ENCODE data around the gene NT5DC2.

The NT5DC2 gene

DNA sequence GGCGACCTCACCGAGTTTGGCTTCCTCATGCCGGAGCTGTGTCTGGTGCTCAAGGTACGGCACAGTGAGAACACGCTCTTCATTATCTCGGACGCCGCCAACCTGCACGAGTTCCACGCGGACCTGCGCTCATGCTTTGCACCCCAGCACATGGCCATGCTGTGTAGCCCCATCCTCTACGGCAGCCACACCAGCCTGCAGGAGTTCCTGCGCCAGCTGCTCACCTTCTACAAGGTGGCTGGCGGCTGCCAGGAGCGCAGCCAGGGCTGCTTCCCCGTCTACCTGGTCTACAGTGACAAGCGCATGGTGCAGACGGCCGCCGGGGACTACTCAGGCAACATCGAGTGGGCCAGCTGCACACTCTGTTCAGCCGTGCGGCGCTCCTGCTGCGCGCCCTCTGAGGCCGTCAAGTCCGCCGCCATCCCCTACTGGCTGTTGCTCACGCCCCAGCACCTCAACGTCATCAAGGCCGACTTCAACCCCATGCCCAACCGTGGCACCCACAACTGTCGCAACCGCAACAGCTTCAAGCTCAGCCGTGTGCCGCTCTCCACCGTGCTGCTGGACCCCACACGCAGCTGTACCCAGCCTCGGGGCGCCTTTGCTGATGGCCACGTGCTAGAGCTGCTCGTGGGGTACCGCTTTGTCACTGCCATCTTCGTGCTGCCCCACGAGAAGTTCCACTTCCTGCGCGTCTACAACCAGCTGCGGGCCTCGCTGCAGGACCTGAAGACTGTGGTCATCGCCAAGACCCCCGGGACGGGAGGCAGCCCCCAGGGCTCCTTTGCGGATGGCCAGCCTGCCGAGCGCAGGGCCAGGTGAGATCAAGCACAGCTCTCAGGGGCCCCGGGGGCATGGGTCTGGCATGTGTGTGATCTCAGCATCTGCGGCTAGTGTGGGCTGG, 45.6 kb downstream of the NT5DC2 start:
- Histone ChIP-seq H3K27ac (ENCODE audit: low read length) (no peak overlapping the region), H3K36me3 (ENCODE audit: insufficient read depth, low read depth, low read length) (peaks cover 84% of the 10 kb centered on the region), H3K4me1 (ENCODE audit: insufficient read depth, low read length) (no peaks in the 10 kb centered on the region), H3K9me3 (ENCODE audit: insufficient read depth, low read depth, low read length) (no peaks in the 10 kb centered on the region), H3K27me3 (ENCODE audit: insufficient read depth, low read length) (no peaks in the 10 kb centered on the region), H3K9ac (ENCODE audit: low read depth, low read length) (no peak overlapping the region), H3K4me3 (ENCODE audit: low read length) (no peak overlapping the region)

DNA sequence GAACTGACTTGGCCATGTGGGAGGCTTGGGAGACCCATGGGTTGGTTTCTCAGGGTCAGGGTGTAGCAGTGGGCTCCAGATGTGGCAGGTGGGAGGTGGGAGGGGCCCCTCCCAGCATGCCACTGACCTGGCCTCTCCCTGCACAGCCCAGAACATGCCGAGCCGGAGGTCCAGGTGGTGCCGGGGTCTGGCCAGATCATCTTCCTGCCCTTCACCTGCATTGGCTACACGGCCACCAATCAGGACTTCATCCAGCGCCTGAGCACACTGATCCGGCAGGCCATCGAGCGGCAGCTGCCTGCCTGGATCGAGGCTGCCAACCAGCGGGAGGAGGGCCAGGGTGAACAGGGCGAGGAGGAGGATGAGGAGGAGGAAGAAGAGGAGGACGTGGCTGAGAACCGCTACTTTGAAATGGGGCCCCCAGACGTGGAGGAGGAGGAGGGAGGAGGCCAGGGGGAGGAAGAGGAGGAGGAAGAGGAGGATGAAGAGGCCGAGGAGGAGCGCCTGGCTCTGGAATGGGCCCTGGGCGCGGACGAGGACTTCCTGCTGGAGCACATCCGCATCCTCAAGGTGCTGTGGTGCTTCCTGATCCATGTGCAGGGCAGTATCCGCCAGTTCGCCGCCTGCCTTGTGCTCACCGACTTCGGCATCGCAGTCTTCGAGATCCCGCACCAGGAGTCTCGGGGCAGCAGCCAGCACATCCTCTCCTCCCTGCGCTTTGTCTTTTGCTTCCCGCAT, 46.4 kb downstream of the NT5DC2 start:
- H3K4me1 ChIP-seq (ENCODE audit: insufficient read depth, low read length): no peaks in the 10 kb centered on the region

GRCh38 chr3:52484680-52485461, 48.8 kb downstream of the NT5DC2 start:
- Histone ChIP-seq H3K27ac (ENCODE audit: low read length) (no peak overlapping the region), H3K4me3 (ENCODE audit: low read length) (no peak overlapping the region), H3K9ac (ENCODE audit: low read depth, low read length) (no peak overlapping the region), H3K36me3 (ENCODE audit: insufficient read depth, low read depth, low read length) (peaks cover 84% of the 10 kb centered on the region), H3K27me3 (ENCODE audit: insufficient read depth, low read length) (no peaks in the 10 kb centered on the region), H3K9me3 (ENCODE audit: insufficient read depth, low read depth, low read length) (no peaks in the 10 kb centered on the region), H3K4me1 (ENCODE audit: insufficient read depth, low read length) (no peaks in the 10 kb centered on the region)

More for the DNA sequence above, 46.4 kb downstream of the NT5DC2 start:
- H3K4me3 ChIP-seq (ENCODE audit: low read length): no peak overlapping the region
- H3K36me3 ChIP-seq (ENCODE audit: insufficient read depth, low read depth, low read length): peaks cover 84% of the 10 kb centered on the region
- H3K9ac ChIP-seq (ENCODE audit: low read depth, low read length): no peak overlapping the region
- H3K27ac ChIP-seq (ENCODE audit: low read length): no peak overlapping the region
- H3K9me3 ChIP-seq (ENCODE audit: insufficient read depth, low read depth, low read length): no peaks in the 10 kb centered on the region
- no peaks in the 10 kb centered on the region for H3K27me3 ChIP-seq (ENCODE audit: insufficient read depth, low read length)

GRCh38 chr3:52483577-52484381, 49.9 kb downstream of the NT5DC2 start:
- H3K4me3 ChIP-seq (ENCODE audit: low read length): no peak overlapping the region
- H3K27me3 ChIP-seq (ENCODE audit: insufficient read depth, low read length): no peaks in the 10 kb centered on the region
- H3K27ac ChIP-seq (ENCODE audit: low read length): no peak overlapping the region
- H3K9me3 ChIP-seq (ENCODE audit: insufficient read depth, low read depth, low read length): no peaks in the 10 kb centered on the region
- H3K9ac ChIP-seq (ENCODE audit: low read depth, low read length): no peak overlapping the region
- no peaks in the 10 kb centered on the region for H3K4me1 ChIP-seq (ENCODE audit: insufficient read depth, low read length)
- H3K36me3 ChIP-seq (ENCODE audit: insufficient read depth, low read depth, low read length): peaks cover 84% of the 10 kb centered on the region

- no peak overlapping the region for H3K27ac ChIP-seq (ENCODE audit: low read length)
- H3K4me1 ChIP-seq (ENCODE audit: insufficient read depth, low read length): no peaks in the 10 kb centered on the region
- no peak overlapping the region for H3K9ac ChIP-seq (ENCODE audit: low read depth, low read length)
- no peaks in the 10 kb centered on the region for H3K9me3 ChIP-seq (ENCODE audit: insufficient read depth, low read depth, low read length)
- H3K4me3 ChIP-seq (ENCODE audit: low read length): no peak overlapping the region
- H3K36me3 ChIP-seq (ENCODE audit: insufficient read depth, low read depth, low read length): peaks cover 85% of the 10 kb centered on the region
- no peaks in the 10 kb centered on the region for H3K27me3 ChIP-seq (ENCODE audit: insufficient read depth, low read length)
Measured at GRCh38 chr3:52483081-52483480, 50.6 kb downstream of the NT5DC2 start.

DNA sequence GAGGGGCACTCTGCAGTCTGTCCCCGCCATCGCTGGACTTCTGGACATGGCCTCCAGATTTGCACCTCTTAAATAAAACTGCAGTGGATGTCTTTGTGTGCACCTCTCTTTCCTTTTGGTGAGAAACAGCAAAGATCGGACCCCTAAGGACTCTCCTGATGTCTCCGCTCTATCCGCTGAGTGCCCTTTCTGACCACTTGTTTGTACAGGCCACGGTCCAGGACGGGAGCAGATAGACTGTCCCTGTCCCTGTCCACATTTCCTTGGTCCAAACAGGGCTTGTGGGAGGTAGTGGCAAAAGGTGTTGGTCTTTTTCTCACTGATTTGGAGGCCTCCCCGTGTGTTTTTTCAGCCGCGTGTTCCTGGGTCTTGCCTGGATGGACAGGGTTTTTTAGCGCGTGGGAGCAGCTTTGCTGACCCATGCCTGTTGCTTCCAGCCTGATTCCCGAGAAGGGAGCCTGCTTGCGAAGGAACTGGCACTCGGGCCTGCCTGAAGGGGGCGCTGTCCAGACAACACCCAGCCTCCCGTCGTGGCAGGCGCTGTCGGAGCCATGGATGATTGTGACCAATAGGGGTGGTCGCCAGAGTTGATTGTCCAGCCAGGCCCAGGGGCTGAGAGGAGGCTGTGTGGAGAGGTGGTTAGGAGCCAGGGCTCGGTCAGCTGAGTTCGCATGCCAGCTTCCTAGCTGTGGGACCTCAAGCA, 51.7 kb downstream of the NT5DC2 start:
- no peaks in the 10 kb centered on the region for H3K4me1 ChIP-seq (ENCODE audit: insufficient read depth, low read length)
- H3K9ac ChIP-seq (ENCODE audit: low read depth, low read length): no peak overlapping the region
- H3K36me3 ChIP-seq (ENCODE audit: insufficient read depth, low read depth, low read length): peaks cover 86% of the 10 kb centered on the region
- H3K27ac ChIP-seq (ENCODE audit: low read length): no peak overlapping the region
- H3K9me3 ChIP-seq (ENCODE audit: insufficient read depth, low read depth, low read length): no peaks in the 10 kb centered on the region
- H3K27me3 ChIP-seq (ENCODE audit: insufficient read depth, low read length): no peaks in the 10 kb centered on the region
- H3K4me3 ChIP-seq (ENCODE audit: low read length): no peak overlapping the region

GRCh38 chr3:52480768-52481715, 52.6 kb downstream of the NT5DC2 start:
- H3K27me3 ChIP-seq (ENCODE audit: insufficient read depth, low read length): no peaks in the 10 kb centered on the region
- H3K4me1 ChIP-seq (ENCODE audit: insufficient read depth, low read length): no peaks in the 10 kb centered on the region
- no peaks in the 10 kb centered on the region for H3K9me3 ChIP-seq (ENCODE audit: insufficient read depth, low read depth, low read length)
- no peak overlapping the region for H3K4me3 ChIP-seq (ENCODE audit: low read length)
- H3K36me3 ChIP-seq (ENCODE audit: insufficient read depth, low read depth, low read length): peaks cover 87% of the 10 kb centered on the region
- H3K9ac ChIP-seq (ENCODE audit: low read depth, low read length): no peak overlapping the region
- no peak overlapping the region for H3K27ac ChIP-seq (ENCODE audit: low read length)

DNA sequence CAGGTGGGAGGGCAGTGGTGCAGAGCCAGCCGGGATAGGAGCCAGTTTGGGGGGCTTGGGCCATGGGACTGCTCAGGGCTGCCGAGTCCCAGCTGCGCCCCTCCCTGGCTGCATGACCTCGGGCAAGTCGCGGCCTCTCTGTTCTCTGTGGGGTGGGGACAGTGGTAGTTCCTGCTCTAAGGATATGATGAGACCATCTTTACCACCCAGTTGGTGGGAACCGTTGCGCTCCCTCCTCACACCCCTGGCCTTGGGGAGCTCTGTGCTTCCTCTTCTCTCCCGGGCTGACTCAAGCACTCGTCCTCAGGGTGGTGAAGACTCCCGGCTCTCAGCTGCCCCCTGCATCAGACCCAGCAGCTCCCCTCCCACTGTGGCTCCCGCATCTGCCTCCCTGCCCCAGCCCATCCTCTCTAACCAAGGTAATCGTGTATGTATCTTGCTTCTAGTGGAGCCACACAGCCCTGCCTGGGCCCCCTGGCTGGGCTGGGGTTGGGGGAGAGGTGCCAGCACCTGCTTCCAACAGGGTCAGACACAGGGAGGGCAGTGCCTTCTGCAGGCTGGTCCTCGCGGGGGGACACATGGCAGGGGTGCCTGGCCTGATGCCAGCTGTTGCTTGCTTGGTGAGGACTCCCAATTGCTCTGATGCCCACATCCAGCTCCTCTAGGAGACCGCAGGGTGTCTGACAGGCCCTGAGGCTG, 53.6 kb downstream of the NT5DC2 start:
- Histone ChIP-seq H3K36me3 (ENCODE audit: insufficient read depth, low read depth, low read length) (peaks cover 87% of the 10 kb centered on the region), H3K9ac (ENCODE audit: low read depth, low read length) (no peak overlapping the region), H3K4me3 (ENCODE audit: low read length) (no peak overlapping the region), H3K27me3 (ENCODE audit: insufficient read depth, low read length) (no peaks in the 10 kb centered on the region), H3K9me3 (ENCODE audit: insufficient read depth, low read depth, low read length) (no peaks in the 10 kb centered on the region), H3K4me1 (ENCODE audit: insufficient read depth, low read length) (no peaks in the 10 kb centered on the region), H3K27ac (ENCODE audit: low read length) (no peak overlapping the region)

DNA sequence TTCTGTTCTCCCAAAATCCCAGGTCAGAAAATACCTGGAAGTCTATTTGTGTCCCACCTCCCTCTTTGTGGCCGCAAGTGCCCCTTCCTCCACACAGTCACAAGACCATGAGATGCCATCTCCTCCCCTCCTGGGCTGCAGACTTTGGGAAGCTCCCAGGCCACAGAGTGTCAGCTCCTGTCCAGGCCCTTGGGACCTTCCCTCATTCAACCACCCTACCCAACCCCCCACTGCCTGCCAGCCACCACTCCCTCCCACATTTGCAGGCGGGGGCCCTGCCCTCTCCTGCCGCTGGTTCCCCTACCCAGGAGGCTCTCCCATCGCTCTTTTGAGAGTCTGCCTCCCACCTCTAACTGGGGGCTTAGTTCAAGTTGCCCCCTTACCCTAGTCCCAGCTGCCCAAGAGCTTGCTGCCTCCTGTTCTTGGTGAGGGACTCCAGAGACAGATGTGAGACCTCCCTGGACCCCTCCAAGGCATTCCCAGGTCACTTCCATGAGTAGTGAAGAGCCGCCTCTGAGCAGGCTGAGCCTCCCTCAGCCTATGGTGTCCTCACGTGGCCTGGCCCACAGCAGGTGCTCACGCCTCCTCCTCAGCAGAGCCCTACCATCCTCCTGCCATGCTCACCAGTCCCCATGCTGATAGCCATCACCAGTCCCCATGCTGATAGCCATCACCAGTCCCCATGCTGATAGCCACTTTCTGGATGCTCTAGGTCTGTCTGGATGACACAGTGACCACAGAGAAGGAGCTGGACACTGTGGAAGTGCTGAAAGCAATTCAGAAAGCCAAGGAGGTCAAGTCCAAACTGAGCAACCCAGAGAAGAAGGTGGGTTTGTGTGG, 54.4 kb downstream of the NT5DC2 start:
- Histone ChIP-seq H3K4me3 (ENCODE audit: low read length) (no peak overlapping the region), H3K9me3 (ENCODE audit: insufficient read depth, low read depth, low read length) (no peaks in the 10 kb centered on the region), H3K27ac (ENCODE audit: low read length) (no peak overlapping the region), H3K4me1 (ENCODE audit: insufficient read depth, low read length) (no peaks in the 10 kb centered on the region), H3K27me3 (ENCODE audit: insufficient read depth, low read length) (no peaks in the 10 kb centered on the region), H3K9ac (ENCODE audit: low read depth, low read length) (no peak overlapping the region), H3K36me3 (ENCODE audit: insufficient read depth, low read depth, low read length) (peaks cover 87% of the 10 kb centered on the region)
